ENCODE results near the gene LONRF2.
"Not testable (repeated sequence)": the region's sequence is repeated elsewhere in the genome, so short reads cannot be mapped to it uniquely, and the experiment has no call there.

Gene LONRF2

GRCh38 chr2:100253786-100254185 is 68.5 kb downstream of the LONRF2 start:
- TF ChIP-seq TARDBP (IDR thresholded peaks at IDR 0.05) = no peak
- TF ChIP-seq SP1 (IDR thresholded peaks at IDR 0.05) = no peak
- TF ChIP-seq ARNT (IDR thresholded peaks at IDR 0.05) = no peak
- no peak for TF ChIP-seq FOXM1 (IDR thresholded peaks at IDR 0.05; ENCODE audit: borderline replicate concordance)
- no peak for TF ChIP-seq PKNOX1 (IDR thresholded peaks at IDR 0.05)
- TF ChIP-seq ZNF384 (IDR thresholded peaks at IDR 0.05) = no peak
- no peak for TF ChIP-seq LEF1 (IDR thresholded peaks at IDR 0.05; ENCODE audit: borderline replicate concordance)
- no peak for TF ChIP-seq ELF4 (IDR thresholded peaks at IDR 0.05)
- TF ChIP-seq L3MBTL2 (conservative IDR thresholded peaks at IDR 0.05) = no peak
- TF ChIP-seq BHLHE40 (IDR thresholded peaks at IDR 0.05; ENCODE audit: borderline replicate concordance) = no peak
- TF ChIP-seq SUZ12 (IDR thresholded peaks at IDR 0.05) = no peak
- no peak for TF ChIP-seq FOXK2 (IDR thresholded peaks at IDR 0.05)
- TF ChIP-seq NFRKB (IDR thresholded peaks at IDR 0.05) = no peak
- no peak for TF ChIP-seq HDGF (IDR thresholded peaks at IDR 0.05; ENCODE audit: borderline replicate concordance)
- ChIA-PET POLR2A (no interaction called here), CTCF (interaction anchor here (0.7 to 0.9 kb wide), 2 partner anchors 9 to 693 kb away, joined by 3 read pairs; no protein-coding TSS in a partner anchor)
- DNase-seq (ENCODE audit: extremely low spot score) = no peak

GRCh38 chr2:100252811-100253698 is 69.2 kb downstream of the LONRF2 start:
- CTCF ChIA-PET = interaction anchor here (0.7 to 1.2 kb wide), 3 partner anchors 10 to 692 kb away, joined by 3 read pairs; no protein-coding TSS in a partner anchor
- POLR2A ChIA-PET = no interaction called here
- DNase-seq (ENCODE audit: extremely low spot score) = no peak

GRCh38 chr2:100250645-100251044 is 71.7 kb downstream of the LONRF2 start:
- no peak for DNase-seq (ENCODE audit: extremely low spot score)
- CTCF ChIA-PET = interaction anchor here (1.4 kb wide), 1 partner anchor 12 kb away, joined by 3 read pairs; no protein-coding TSS in a partner anchor
- POLR2A ChIA-PET = no interaction called here
- TF ChIP-seq SP1 (IDR thresholded peaks at IDR 0.05) = no peak
- no peak for TF ChIP-seq LEF1 (IDR thresholded peaks at IDR 0.05; ENCODE audit: borderline replicate concordance)
- TF ChIP-seq PKNOX1 (IDR thresholded peaks at IDR 0.05) = no peak
- TF ChIP-seq BHLHE40 (IDR thresholded peaks at IDR 0.05; ENCODE audit: borderline replicate concordance) = no peak
- TF ChIP-seq ZNF384 (IDR thresholded peaks at IDR 0.05) = no peak
- no peak for TF ChIP-seq CTBP1 (IDR thresholded peaks at IDR 0.05; ENCODE audit: borderline replicate concordance)
- no peak for TF ChIP-seq HDGF (IDR thresholded peaks at IDR 0.05; ENCODE audit: borderline replicate concordance)
- no peak for TF ChIP-seq L3MBTL2 (conservative IDR thresholded peaks at IDR 0.05)
- TF ChIP-seq SUZ12 (IDR thresholded peaks at IDR 0.05) = no peak
- no peak for TF ChIP-seq FOXK2 (IDR thresholded peaks at IDR 0.05)
- TF ChIP-seq ARNT (IDR thresholded peaks at IDR 0.05) = no peak
- no peak for TF ChIP-seq NFRKB (IDR thresholded peaks at IDR 0.05)
- TF ChIP-seq FOXM1 (IDR thresholded peaks at IDR 0.05; ENCODE audit: borderline replicate concordance) = no peak

More at GRCh38 chr2:100252811-100253698, 69.2 kb downstream of the LONRF2 start:
- TF ChIP-seq ARNT (IDR thresholded peaks at IDR 0.05) (no peak), L3MBTL2 (conservative IDR thresholded peaks at IDR 0.05) (no peak), HDGF (IDR thresholded peaks at IDR 0.05; ENCODE audit: borderline replicate concordance) (no peak), FOXA1 (IDR thresholded peaks at IDR 0.05) (no peak), ELF4 (IDR thresholded peaks at IDR 0.05) (no peak), BHLHE40 (IDR thresholded peaks at IDR 0.05; ENCODE audit: borderline replicate concordance) (no peak), ZNF384 (IDR thresholded peaks at IDR 0.05) (no peak), SUZ12 (IDR thresholded peaks at IDR 0.05) (no peak), FOXK2 (IDR thresholded peaks at IDR 0.05) (no peak), NFRKB (IDR thresholded peaks at IDR 0.05) (no peak), TARDBP (IDR thresholded peaks at IDR 0.05) (no peak), LEF1 (IDR thresholded peaks at IDR 0.05; ENCODE audit: borderline replicate concordance) (no peak), CTBP1 (IDR thresholded peaks at IDR 0.05; ENCODE audit: borderline replicate concordance) (no peak), SP1 (IDR thresholded peaks at IDR 0.05) (no peak), PKNOX1 (IDR thresholded peaks at IDR 0.05) (no peak), FOXM1 (IDR thresholded peaks at IDR 0.05; ENCODE audit: borderline replicate concordance) (no peak)

- DNase-seq (ENCODE audit: extremely low spot score) = no peak
- ChIA-PET POLR2A (no interaction called here), CTCF (interaction anchor here (1.4 to 1.6 kb wide), 2 partner anchors 14 to 132 kb away, joined by 3 to 5 read pairs; no protein-coding TSS in a partner anchor)
- TF ChIP-seq ELF4 (IDR thresholded peaks at IDR 0.05) (no peak), FOXA1 (IDR thresholded peaks at IDR 0.05) (no peak), FOXM1 (IDR thresholded peaks at IDR 0.05; ENCODE audit: borderline replicate concordance) (no peak), FOXK2 (IDR thresholded peaks at IDR 0.05) (no peak), L3MBTL2 (conservative IDR thresholded peaks at IDR 0.05) (no peak), TARDBP (IDR thresholded peaks at IDR 0.05) (no peak), SP1 (IDR thresholded peaks at IDR 0.05) (no peak), PKNOX1 (IDR thresholded peaks at IDR 0.05) (no peak), ARNT (IDR thresholded peaks at IDR 0.05) (no peak), SUZ12 (IDR thresholded peaks at IDR 0.05) (no peak), HDGF (IDR thresholded peaks at IDR 0.05; ENCODE audit: borderline replicate concordance) (no peak), ZNF384 (IDR thresholded peaks at IDR 0.05) (no peak), LEF1 (IDR thresholded peaks at IDR 0.05; ENCODE audit: borderline replicate concordance) (no peak), CTBP1 (IDR thresholded peaks at IDR 0.05; ENCODE audit: borderline replicate concordance) (no peak), NFRKB (IDR thresholded peaks at IDR 0.05) (no peak), BHLHE40 (IDR thresholded peaks at IDR 0.05; ENCODE audit: borderline replicate concordance) (no peak)
These were observed 73.3 kb downstream of the LONRF2 start for GRCh38 chr2:100248971-100249370.

- DNase-seq (ENCODE audit: extremely low spot score); POLR2A ChIA-PET: not testable (repeated sequence)
- CTCF ChIA-PET = interaction anchor here (1.6 kb wide), 1 partner anchor 133 kb away, joined by 3 read pairs; no protein-coding TSS in a partner anchor
These were observed 73.7 kb downstream of the LONRF2 start for GRCh38 chr2:100248556-100248955.

All from HEK293T (cell line).